Fibroblast of the aortic adventitia (primary cell): Measurements from ENCODE around the gene IRF4. TPM values are rescaled to one million over a fixed set of nuclear protein-coding genes. Genes with fewer than 3 reads are reported as not detected.

Experiments used
- DNase-seq: peaks from one replicate; pipeline ENCODE4 v3.0.0-alpha.2; 2010; ENCODE audit warnings: low read depth
- H3K4me3 ChIP-seq: 2 replicates; pipeline ENCODE4 v1.5.1; 2011; ENCODE audit warnings: low read depth, mild to moderate bottlenecking, control low read depth, low read length, moderate library complexity
- CTCF ChIP-seq: IDR thresholded peaks from 2 replicates; pipeline ENCODE4 v1.5.1; 2011; ENCODE audit warnings: mild to moderate bottlenecking, low read length, control low read depth, inconsistent platforms; ENCODE audit not compliant: insufficient read depth
- total RNA-seq: library from RNA; depleted of rRNA; stranded (reverse); fragments of >200 nt; gene quantifications from 2 replicates; pipeline ENCODE4 v1.2.3, GENCODE V29; 2012; ENCODE audit warnings: low replicate concordance

The IRF4 gene
- total RNA-seq, 1 donor, result 2.3 TPM

GRCh38 chr6:362924-363249 is 28.7 kb upstream of the IRF4 start:
- no peak for DNase-seq
- H3K4me3 ChIP-seq, result no peak overlapping the region
- TF ChIP-seq CTCF, result no peak

GRCh38 chr6:363291-363690 is 28.3 kb upstream of the IRF4 start:
- TF ChIP-seq CTCF, result no peak
- H3K4me3 ChIP-seq, result no peak overlapping the region
- no peak for DNase-seq

- H3K4me3 ChIP-seq, result no peak overlapping the region
- no peak for TF ChIP-seq CTCF
- DNase-seq, result no peak
Measured at GRCh38 chr6:363909-364308, 27.6 kb upstream of the IRF4 start.

GRCh38 chr6:364609-365540 is 26.7 kb upstream of the IRF4 start:
- DNase-seq, result no peak
- TF ChIP-seq CTCF, result no peak
- no peak overlapping the region for H3K4me3 ChIP-seq

- no peak for TF ChIP-seq CTCF
- no peak overlapping the region for H3K4me3 ChIP-seq
- no peak for DNase-seq
Measured at GRCh38 chr6:365835-366234, 25.7 kb upstream of the IRF4 start.

- DNase-seq, result peak; percentile 15
- no peak overlapping the region for H3K4me3 ChIP-seq
- no peak for TF ChIP-seq CTCF
Measured at GRCh38 chr6:366389-367297, 24.9 kb upstream of the IRF4 start.
